ENCODE results near the gene SYVN1.
"Not testable (repeated sequence)": the region's sequence is repeated elsewhere in the genome, so short reads cannot be mapped to it uniquely, and the experiment has no call there.

SYVN1 gene

DNA sequence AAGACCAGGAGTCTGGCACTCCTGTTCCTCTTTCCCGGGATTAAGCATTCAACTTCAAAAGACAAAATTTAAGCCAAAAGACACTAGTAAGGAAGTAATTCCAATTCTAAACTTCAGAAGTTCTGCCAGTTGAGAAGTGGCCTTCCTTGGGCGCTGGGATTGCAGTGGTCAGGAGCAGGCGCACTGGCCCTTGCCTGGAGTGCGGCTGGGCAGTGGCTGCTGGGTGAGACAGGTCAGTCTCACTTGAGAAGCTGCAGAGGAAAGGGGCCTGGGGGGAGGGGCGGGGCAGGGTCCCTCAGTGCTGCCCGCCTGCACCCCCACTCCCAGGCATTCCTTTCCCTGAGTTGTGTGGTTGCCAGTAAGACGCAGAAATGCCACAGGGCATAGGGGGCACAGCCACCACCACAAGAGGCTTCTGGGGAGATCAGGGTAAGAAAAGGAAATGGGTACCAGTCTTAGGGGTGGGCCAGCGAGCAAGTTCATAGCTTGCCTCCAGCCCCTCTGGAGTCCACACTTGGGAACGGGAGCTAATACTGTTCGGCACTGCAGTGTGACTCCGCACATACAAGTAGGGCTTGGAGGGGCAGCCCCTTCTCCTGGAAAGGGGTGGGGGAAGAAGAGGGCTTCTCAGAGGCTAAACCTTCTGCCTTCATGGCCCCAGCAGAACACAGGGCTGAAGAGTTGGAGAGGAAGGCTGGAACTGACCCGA is 6.7 kb downstream of the SYVN1 start:
- no peak for DNase-seq (ENCODE audit: low read depth)

GRCh38 chr11:65126624-65127274 is 7.6 kb downstream of the SYVN1 start:
- no peak for DNase-seq (ENCODE audit: low read depth)

DNA sequence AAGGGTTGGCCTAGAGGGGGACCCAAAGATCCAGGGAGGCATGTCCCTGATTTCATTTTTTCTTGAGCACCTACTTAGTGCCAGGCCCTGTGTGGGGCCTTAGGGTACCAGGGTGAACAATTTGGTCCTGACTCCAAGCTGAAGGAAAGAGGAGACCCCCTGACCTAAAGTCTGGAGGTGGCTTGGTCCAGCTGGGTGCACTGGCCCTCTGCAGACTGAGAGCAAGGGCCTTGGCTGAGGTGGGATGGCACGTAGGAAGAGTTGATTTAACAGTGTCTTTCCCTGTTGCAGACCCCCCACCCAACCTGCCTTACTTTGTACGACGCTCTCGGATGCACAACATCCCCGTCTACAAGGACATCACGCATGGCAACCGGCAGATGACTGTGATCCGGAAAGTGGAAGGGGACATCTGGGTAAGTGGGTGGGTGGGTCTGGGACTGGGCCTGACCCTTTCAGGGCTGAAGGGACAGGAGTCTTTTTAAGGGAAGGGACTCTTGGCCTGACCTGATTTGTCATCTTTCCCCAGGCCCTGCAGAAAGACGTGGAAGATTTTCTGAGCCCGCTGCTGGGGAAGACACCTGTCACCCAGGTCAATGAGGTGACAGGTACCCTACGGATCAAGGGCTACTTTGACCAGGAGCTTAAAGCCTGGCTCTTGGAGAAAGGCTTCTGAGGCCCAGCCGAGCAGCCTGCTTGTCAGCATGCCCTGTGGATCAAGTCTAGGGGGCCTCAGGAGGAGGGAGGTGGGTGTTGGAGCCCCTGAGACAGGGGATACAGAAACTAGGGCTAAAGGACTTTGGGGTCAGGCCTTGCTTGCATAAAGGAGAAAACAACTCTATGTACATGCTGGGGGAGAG is 8.9 kb downstream of the SYVN1 start:
- DNase-seq (ENCODE audit: low read depth): no peak

- no peak for DNase-seq (ENCODE audit: low read depth)
These were observed 9.7 kb downstream of the SYVN1 start for GRCh38 chr11:65124480-65125196.

- DNase-seq (ENCODE audit: low read depth): peak; percentile 98
These were observed 12.2 kb downstream of the SYVN1 start, which contains the start of the genes FAU and MRPL49 for GRCh38 chr11:65121865-65122696. TSS of gene FAU (minus strand) at chr11:65122134. CDS start at chr11:65121813, 321 bp downstream. TSS of gene MRPL49 (plus strand) at chr11:65122321. CDS start at chr11:65122347, 26 bp downstream.

DNA sequence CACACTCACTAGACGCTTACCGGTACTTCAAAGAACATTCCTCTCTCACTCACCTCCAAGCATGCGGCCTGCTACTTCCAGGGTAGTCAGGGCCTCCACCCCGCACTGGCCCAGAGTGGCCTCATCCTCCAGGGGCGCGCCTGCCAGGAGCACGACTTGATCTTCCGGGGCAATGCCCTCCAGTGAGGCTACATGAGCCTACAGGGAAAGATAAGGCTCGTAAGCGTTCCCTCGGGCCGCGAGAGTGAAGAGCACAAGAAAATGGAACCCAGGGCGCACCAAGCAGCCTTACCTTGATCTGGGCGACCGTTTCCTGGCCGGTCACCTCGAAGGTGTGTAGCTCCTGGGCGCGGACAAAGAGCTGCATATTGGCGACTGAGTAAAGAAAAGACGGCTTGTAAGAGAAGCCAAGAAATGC is 12.9 kb downstream of the SYVN1 start:
- no peak for DNase-seq (ENCODE audit: low read depth)

- no peak for DNase-seq (ENCODE audit: low read depth)
These were observed 13.5 kb downstream of the SYVN1 start for GRCh38 chr11:65120831-65121230.

DNA sequence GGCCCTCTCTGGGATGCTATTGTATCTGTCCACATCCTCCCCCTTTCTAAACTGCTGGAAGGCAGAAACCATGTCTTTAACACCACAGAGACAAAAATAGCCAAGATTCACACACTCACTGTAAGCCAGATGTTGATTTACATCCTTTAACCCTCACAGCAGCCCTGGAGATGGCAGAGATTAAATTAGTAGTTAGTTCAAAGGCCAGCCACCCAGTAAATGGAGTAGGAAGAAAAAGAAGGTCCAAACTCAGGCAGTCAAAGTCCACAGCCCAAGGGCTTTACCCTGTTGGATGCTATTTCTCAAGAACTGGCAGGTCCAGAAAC is 14.7 kb downstream of the SYVN1 start:
- no peak for DNase-seq (ENCODE audit: low read depth)

- not testable (repeated sequence) for DNase-seq (ENCODE audit: low read depth)
These were observed 15.2 kb downstream of the SYVN1 start for GRCh38 chr11:65118891-65119669.

DNA sequence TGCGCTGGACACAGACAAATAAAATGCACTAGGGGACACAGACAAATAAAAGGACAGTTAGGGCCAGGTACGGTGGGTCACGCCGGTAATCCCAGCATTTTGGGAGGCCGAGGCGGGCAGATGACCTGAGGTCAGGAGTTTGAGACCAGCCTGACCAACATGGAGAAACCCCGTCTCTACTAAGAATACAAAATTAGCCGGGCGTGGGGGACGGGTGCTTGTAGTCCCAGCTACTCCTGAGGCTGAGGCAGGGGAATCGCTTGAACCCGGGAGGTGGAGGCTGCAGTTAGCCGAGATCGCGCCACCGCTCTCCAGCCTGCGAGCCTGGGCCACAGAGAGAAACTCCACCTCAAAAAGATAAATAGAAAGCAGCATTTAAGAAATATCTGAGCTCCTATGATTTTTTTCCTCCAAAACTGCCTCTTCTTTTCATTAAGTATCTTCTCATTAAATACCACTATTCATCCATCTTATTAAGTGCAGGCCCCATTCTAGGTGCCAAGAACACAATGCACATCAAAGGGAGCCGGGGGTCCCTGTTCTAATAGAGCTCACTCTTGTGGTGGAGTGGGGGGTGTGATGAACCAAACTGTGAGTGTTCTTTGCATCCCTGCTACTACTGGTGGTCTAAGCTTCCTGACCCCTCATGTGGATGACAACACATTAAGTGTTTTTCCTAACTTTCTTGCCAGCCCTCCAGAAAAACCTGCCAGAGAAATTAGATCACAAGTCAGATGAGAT is 16.1 kb downstream of the SYVN1 start:
- no peak for DNase-seq (ENCODE audit: low read depth)

- peak; percentile 100 for DNase-seq (ENCODE audit: low read depth)
These were observed 16.9 kb downstream of the SYVN1 start, which contains the start of gene ZNHIT2 for GRCh38 chr11:65117206-65118096. TSS of gene ZNHIT2 (minus strand) at chr11:65117701. CDS start at chr11:65117653, 48 bp downstream.

- peak; percentile 67 for DNase-seq (ENCODE audit: low read depth)
These were observed 17.7 kb downstream of the SYVN1 start for GRCh38 chr11:65116370-65117205.

- no peak for DNase-seq (ENCODE audit: low read depth)
These were observed 18.8 kb downstream of the SYVN1 start for GRCh38 chr11:65115361-65116082.

DNA sequence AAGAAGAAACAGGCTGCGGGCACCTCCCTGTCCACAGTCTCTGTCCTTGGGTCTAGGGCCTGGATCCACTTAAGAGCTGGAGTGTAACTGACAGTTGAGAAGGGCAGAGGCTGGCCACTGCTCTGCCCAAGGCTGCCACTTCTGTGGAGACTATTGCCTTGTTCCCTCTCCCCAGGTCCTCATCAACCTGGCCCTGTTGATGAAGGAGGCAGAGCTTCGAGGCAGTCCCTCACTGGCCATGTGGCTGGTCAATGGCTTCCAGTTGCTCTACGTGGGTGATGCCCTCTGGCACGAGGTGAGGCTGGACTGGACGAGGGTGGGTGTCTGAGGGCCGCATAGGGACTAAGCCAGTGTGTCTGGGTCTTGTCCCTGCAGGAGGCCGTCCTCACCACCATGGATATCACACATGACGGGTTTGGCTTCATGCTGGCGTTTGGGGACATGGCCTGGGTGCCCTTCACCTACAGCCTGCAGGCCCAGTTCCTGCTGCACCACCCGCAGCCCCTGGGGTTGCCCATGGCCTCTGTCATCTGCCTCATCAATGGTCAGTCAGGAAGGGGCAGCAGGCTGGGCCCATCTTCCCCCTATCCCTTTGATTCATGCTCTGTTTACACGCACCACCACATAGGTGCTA is 19.7 kb downstream of the SYVN1 start:
- DNase-seq (ENCODE audit: low read depth): no peak

GRCh38 chr11:65113839-65114238 is 20.5 kb downstream of the SYVN1 start:
- no peak for DNase-seq (ENCODE audit: low read depth)

- DNase-seq (ENCODE audit: low read depth): no peak
These were observed 21.0 kb downstream of the SYVN1 start for GRCh38 chr11:65113361-65113756.
